SK-N-SH treated with all-trans-retinoic acid at 6 μM for 48 hours (cell line): ENCODE data around the gene ACSL6.
"Not testable (repeated sequence)": the region's sequence is repeated elsewhere in the genome, so short reads cannot be mapped to it uniquely, and the experiment has no call there.

Experiments used
- ATAC-seq: fragments of 200-7000 bp; cut with Tn5 transposase; 3 replicates; pipeline ENCODE4 v1.9.1; 2020; ENCODE audit warnings: mild to moderate bottlenecking, moderate library complexity
- BACH2 ChIP-seq: fragments of 250-450 bp; sonication (Bioruptor Pico); IDR thresholded peaks from 2 replicates; pipeline ENCODE4 v1.9.0; 2021; ENCODE audit warnings: mild to moderate bottlenecking, borderline replicate concordance
- CSDC2 ChIP-seq: fragments of 250-450 bp; sonication (Bioruptor Pico); IDR thresholded peaks from 2 replicates; pipeline ENCODE4 v1.5.0; 2020; ENCODE audit warnings: mild to moderate bottlenecking, moderate library complexity
- ESRRG ChIP-seq: fragments of 250-450 bp; sonication (Bioruptor Pico); IDR thresholded peaks from 2 replicates; pipeline ENCODE4 v1.6.1; 2021; ENCODE audit warnings: mild to moderate bottlenecking
- OSR1 ChIP-seq: fragments of 250-450 bp; sonication (Bioruptor Pico); IDR thresholded peaks from 2 replicates; pipeline ENCODE4 v1.8.0; 2022; ENCODE audit warnings: moderate library complexity, mild to moderate bottlenecking, inconsistent platforms
- PATZ1 ChIP-seq: fragments of 250-450 bp; sonication (Bioruptor Pico); IDR thresholded peaks from 2 replicates; pipeline ENCODE4 v1.8.0; 2020; ENCODE audit warnings: mild to moderate bottlenecking, moderate library complexity, borderline replicate concordance
- SNAI2 ChIP-seq: fragments of 250-450 bp; sonication (Bioruptor Pico); IDR thresholded peaks from 2 replicates; pipeline ENCODE4 v1.5.0; 2020; ENCODE audit warnings: mild to moderate bottlenecking, moderate library complexity
- TCF4 ChIP-seq: fragments of 250-450 bp; sonication (Bioruptor Pico); IDR thresholded peaks from 2 replicates; pipeline ENCODE4 v1.8.0; 2021; ENCODE audit warnings: mild to moderate bottlenecking, moderate library complexity, borderline replicate concordance
- TOX ChIP-seq: fragments of 250-450 bp; sonication (Bioruptor Pico); IDR thresholded peaks from 2 replicates; pipeline ENCODE4 v1.8.0; 2021; ENCODE audit warnings: mild to moderate bottlenecking, moderate library complexity, borderline replicate concordance
- ZC3H10 ChIP-seq: fragments of 250-450 bp; sonication (Bioruptor Pico); IDR thresholded peaks from 2 replicates; pipeline ENCODE4 v1.5.1; 2021; ENCODE audit warnings: mild to moderate bottlenecking, moderate library complexity
- ZFP3 ChIP-seq: fragments of 250-450 bp; sonication (Bioruptor Pico); IDR thresholded peaks from 2 replicates; pipeline ENCODE4 v1.5.0; 2020; ENCODE audit warnings: mild to moderate bottlenecking, moderate library complexity
- ZNF565 ChIP-seq: fragments of 450-650 bp; formaldehyde crosslinking; conservative IDR thresholded peaks from 2 replicates; pipeline ENCODE4 v1.5.0; 2020; ENCODE audit warnings: low read depth, mild to moderate bottlenecking, moderate library complexity
- ZNF8 ChIP-seq: fragments of 450-650 bp; formaldehyde crosslinking; IDR thresholded peaks from 2 replicates; pipeline ENCODE4 v1.5.0; 2020; ENCODE audit warnings: mild to moderate bottlenecking, moderate library complexity
- TF ChIP-seq, protein P1 (sequence below): fragments of 250-450 bp; sonication (Bioruptor Pico); IDR thresholded peaks from 2 replicates; pipeline ENCODE4 v1.8.0; 2021; ENCODE audit warnings: low read depth, mild to moderate bottlenecking, moderate library complexity, borderline replicate concordance

ACSL6 gene

DNA sequence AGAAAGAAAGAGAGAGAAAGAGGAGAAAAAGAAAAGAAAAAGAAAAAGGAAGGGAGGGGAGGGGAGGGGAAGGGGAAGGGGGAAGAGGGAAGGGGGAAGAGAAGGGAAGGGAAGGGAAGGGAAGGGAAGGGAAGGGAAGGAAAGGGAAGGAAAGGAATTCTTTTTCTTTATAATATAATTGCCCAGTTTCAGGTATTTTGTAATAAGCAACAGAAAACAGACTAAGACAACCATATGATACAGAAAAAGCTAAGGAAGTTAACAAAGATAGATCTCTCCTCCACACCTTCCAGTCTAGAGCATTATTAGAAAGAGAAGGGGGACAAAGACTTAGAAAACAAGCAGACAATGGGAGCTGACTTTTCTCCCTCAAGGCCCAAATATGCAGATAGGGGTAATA lies 97.0 kb downstream of the ACSL6 start (continued):
- TF ChIP-seq SNAI2 (CRISPR knock-in tag) = no peak

DNA sequence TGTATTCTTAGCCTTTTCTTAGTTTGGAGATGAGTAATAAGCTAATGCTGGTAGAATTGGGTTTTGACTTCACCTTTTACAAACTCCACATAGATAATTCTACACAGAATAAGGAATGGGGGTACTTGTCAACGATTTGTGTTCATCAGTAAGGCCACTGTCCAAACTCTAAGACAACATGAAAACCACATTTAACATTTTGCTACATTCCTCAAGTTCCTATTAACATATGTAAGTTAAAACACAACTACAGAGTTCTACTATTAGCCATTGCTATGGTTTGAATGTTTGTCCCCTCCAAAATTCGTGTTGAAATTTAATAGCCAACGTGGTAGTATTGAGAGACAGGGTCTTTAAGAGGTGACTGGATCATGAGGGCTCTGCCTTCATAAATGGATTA lies 97.9 kb downstream of the ACSL6 start:
- TF ChIP-seq ZNF8 (CRISPR knock-in tag) (no peak), BACH2 (CRISPR knock-in tag) (no peak), ZC3H10 (no peak), ZFP3 (CRISPR knock-in tag) (no peak), CSDC2 (CRISPR knock-in tag) (no peak), PATZ1 (no peak), TCF4 (CRISPR knock-in tag) (no peak), OSR1 (no peak), SNAI2 (CRISPR knock-in tag) (no peak), ESRRG (no peak), TOX (CRISPR knock-in tag) (no peak), ZNF565 (no peak)
- TF ChIP-seq, all 23 proteins: peak for 0
- ATAC-seq = no peak

DNA sequence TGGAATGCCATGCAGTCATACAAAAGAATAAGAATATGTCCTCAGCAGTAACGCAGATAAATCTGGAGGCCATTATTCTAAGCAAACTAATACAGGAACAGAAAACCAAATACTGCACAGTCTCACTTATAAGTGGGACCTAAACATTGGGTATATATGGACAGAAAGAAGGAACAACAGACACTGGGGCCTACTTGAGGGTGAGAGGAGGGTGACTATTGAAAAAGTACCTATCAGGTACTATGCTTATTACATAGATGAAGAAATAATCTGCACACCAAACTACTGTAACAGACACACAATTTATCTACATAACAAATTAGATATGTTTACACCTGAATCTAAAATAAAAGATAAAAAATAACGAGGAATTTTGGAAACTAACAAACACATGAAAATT lies 104.8 kb downstream of the ACSL6 start:
- no peak for TF ChIP-seq ZNF565
- TF ChIP-seq, protein P1, sequence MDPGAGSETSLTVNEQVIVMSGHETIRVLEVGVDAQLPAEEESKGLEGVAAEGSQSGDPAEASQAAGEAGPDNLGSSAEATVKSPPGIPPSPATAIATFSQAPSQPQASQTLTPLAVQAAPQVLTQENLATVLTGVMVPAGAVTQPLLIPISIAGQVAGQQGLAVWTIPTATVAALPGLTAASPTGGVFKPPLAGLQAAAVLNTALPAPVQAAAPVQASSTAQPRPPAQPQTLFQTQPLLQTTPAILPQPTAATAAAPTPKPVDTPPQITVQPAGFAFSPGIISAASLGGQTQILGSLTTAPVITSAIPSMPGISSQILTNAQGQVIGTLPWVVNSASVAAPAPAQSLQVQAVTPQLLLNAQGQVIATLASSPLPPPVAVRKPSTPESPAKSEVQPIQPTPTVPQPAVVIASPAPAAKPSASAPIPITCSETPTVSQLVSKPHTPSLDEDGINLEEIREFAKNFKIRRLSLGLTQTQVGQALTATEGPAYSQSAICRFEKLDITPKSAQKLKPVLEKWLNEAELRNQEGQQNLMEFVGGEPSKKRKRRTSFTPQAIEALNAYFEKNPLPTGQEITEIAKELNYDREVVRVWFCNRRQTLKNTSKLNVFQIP (CRISPR knock-in tag) = no peak
- TF ChIP-seq TOX (CRISPR knock-in tag) = no peak

DNA sequence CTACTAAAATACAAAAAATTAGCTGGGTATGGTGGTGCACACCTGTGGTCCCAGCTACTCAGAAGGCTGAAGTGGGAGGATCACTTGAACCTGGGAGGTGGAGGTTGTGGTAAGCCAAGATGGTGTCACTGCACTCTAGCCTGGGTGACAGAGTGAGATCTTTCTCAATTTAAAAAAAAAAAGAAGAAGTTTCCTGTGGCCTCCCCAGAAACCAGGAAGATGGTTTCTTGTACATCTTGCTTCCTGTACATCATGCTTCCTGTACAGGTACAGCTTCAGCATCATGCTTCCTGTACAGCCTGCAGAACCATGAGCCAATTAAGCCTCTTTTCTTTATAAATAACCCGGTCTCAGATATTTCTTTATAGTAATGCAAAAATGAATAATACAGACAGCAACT lies 109.2 kb downstream of the ACSL6 start:
- ATAC-seq = not testable (repeated sequence)

More for the DNA sequence above, 104.8 kb downstream of the ACSL6 start:
- ATAC-seq = no peak
